ENCODE data around the gene COL5A2. TPM values are rescaled to one million over a fixed set of nuclear protein-coding genes. Genes with fewer than 3 reads are reported as not detected.

The COL5A2 gene
- total RNA-seq, 2 donors from 2014 or later: 99.4 to 135 TPM

DNA sequence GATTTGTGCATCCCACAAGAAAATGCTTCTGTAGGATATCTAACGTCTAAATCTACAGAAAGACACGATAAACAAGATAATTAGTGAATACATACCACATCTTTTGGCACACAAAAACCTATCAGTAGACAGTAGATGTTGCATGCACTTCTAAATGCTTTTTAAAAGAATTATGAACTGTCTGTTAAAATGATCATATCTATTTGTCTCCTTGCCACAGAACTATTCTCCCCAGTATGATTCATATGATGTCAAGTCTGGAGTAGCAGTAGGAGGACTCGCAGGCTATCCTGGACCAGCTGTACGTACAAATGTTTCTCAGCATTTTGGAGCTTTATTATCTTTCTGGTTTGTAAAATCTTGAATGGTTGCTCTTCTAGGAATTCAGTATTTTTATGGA lies 192.7 kb downstream of the COL5A2 start:
- no peak overlapping the region for H3K4me3 ChIP-seq
- no peaks in the 10 kb centered on the region for H3K27me3 ChIP-seq (replicated peaks; ENCODE audit: insufficient read depth)
- peaks cover 37% of the 10 kb centered on the region for H3K36me3 ChIP-seq
- peak overlapping the region; percentile 49 to 68 for H3K27ac ChIP-seq
- DNase-seq (ENCODE audit: low spot score) (no peak), ATAC-seq (ENCODE audit: insufficient number of reproducible peaks, low FRiP score, low read depth) (no peak)
- peaks cover 20 to 49% of the 10 kb centered on the region in 2 donors for H3K4me1 ChIP-seq (ENCODE audit: control insufficient read depth in 1 of 2, low read depth in 2 of 2)
- TF ChIP-seq, protein P1, sequence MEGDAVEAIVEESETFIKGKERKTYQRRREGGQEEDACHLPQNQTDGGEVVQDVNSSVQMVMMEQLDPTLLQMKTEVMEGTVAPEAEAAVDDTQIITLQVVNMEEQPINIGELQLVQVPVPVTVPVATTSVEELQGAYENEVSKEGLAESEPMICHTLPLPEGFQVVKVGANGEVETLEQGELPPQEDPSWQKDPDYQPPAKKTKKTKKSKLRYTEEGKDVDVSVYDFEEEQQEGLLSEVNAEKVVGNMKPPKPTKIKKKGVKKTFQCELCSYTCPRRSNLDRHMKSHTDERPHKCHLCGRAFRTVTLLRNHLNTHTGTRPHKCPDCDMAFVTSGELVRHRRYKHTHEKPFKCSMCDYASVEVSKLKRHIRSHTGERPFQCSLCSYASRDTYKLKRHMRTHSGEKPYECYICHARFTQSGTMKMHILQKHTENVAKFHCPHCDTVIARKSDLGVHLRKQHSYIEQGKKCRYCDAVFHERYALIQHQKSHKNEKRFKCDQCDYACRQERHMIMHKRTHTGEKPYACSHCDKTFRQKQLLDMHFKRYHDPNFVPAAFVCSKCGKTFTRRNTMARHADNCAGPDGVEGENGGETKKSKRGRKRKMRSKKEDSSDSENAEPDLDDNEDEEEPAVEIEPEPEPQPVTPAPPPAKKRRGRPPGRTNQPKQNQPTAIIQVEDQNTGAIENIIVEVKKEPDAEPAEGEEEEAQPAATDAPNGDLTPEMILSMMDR (IDR thresholded peaks at IDR 0.05): no peak
- no peaks in the 10 kb centered on the region for H3K9me3 ChIP-seq

DNA sequence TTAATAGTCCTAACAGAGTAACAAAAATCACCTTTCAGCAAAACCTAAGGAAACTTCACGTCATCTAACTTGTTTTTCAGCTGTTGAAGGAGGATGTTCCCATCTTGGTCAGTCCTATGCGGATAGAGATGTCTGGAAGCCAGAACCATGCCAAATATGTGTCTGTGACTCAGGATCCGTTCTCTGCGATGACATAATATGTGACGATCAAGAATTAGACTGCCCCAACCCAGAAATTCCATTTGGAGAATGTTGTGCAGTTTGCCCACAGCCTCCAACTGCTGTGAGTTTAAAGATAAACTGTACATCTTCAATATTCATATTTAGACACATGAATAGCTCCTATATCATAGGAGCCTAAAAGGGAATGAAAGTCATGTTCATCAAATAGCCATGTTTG lies 194.9 kb downstream of the COL5A2 start:
- TF ChIP-seq, protein P1 (IDR thresholded peaks at IDR 0.05): no peak
- Histone ChIP-seq H3K4me1 (ENCODE audit: control insufficient read depth in 1 of 2, low read depth in 2 of 2) (peaks cover 32 to 65% of the 10 kb centered on the region in 2 donors), H3K27me3 (replicated peaks; ENCODE audit: insufficient read depth) (no peaks in the 10 kb centered on the region), H3K4me3 (peak overlapping the region; percentile 52), H3K27ac (peak overlapping the region; percentile 67 to 68), H3K36me3 (peaks cover 28% of the 10 kb centered on the region), H3K9me3 (no peaks in the 10 kb centered on the region)
- DNase-seq (ENCODE audit: low spot score): no peak
- ATAC-seq (ENCODE audit: insufficient number of reproducible peaks, low FRiP score, low read depth): peak; percentile 95

DNA sequence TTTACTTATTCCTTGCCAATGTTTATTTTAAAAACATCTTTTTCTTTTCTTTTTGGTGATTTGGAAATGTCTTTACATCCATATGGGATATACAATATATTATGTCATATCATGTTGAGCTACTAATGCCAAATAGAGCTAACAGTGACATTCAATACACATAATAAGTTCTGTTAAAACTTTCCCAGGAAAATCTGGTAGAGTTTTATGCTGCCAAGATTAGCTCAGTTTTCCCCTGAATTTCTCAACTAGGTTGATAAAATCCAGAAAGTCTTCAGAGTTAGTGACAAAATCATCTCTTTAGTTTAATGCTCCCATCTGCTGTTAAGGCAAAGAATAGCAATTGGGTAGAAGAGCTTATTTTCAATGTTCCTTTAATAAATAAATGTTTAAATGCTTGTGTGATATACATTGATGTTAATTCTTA lies 195.5 kb downstream of the COL5A2 start:
- Histone ChIP-seq H3K9me3 (no peaks in the 10 kb centered on the region), H3K4me1 (ENCODE audit: control insufficient read depth in 1 of 2, low read depth in 2 of 2) (peaks cover 32 to 71% of the 10 kb centered on the region in 2 donors), H3K27me3 (replicated peaks; ENCODE audit: insufficient read depth) (no peaks in the 10 kb centered on the region), H3K4me3 (peak overlapping the region; percentile 52), H3K27ac (peak overlapping the region; percentile 67 to 68), H3K36me3 (peaks cover 24% of the 10 kb centered on the region)
- no peak for ATAC-seq (ENCODE audit: insufficient number of reproducible peaks, low FRiP score, low read depth)
- TF ChIP-seq, protein P1 (IDR thresholded peaks at IDR 0.05): peak; percentile 39
- DNase-seq (ENCODE audit: low spot score): no peak

DNA sequence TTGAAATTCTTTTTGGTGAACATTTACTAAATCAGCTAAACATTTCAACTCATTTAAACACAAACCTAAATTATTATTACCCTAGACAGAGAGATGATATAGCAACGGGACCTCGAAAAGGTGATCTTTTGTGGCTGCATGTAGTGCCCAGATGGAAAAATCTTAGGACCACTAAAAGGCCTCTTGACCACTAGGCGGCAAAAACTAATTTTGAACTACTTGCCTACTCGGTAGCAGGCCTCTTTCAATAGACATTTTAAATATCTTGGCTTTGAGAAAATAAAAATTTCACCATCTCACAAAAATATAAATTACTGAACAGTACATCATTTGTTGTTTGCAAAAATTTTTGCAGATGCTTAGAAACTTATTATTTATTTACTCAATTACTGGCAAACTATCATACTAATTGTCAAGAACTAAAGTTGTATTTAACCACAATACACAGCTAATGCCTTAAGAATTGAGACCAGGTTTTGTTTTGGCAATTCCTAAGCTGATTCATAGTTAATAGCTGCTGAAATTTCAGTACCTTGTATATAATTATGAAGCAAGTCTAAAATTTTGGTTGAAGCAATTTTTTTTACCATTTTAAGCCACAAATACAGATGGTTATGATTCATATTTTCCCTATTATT lies 196.0 kb downstream of the COL5A2 start:
- Histone ChIP-seq H3K27me3 (replicated peaks; ENCODE audit: insufficient read depth) (no peaks in the 10 kb centered on the region), H3K4me3 (peak overlapping the region; percentile 52), H3K9me3 (no peaks in the 10 kb centered on the region), H3K4me1 (ENCODE audit: control insufficient read depth in 1 of 2, low read depth in 2 of 2) (peaks cover 32 to 73% of the 10 kb centered on the region in 2 donors), H3K36me3 (peaks cover 23% of the 10 kb centered on the region), H3K27ac (peak overlapping the region; percentile 67 to 68)
- TF ChIP-seq, protein P1 (IDR thresholded peaks at IDR 0.05): peak; percentile 33
- no peak for ATAC-seq (ENCODE audit: insufficient number of reproducible peaks, low FRiP score, low read depth)
- no peak for DNase-seq (ENCODE audit: low spot score)

Other genes starting within 250 kb of the COL5A2 start
- gene COL3A1, start 205.4 kb downstream of the COL5A2 start, total RNA-seq: 100 to 1,000 TPM; 734 to 875 TPM